KOPT-K1 (cell line): ENCODE measurements around the gene REEP6.
A peak's percentile ranks its signal among the peaks of the same experiment; 100 is the strongest.
"Not testable (repeated sequence)": the region's sequence is repeated elsewhere in the genome, so short reads cannot be mapped to it uniquely, and the experiment has no call there.

ENCODE experiments used
- H3K27ac ChIP-seq: fragments of 200-600 bp; sonication (generic); 2 replicates; pipeline ENCODE4 v1.5.1; 2016; ENCODE audit warnings: antibody characterized with exemption, mild to moderate bottlenecking, low read depth, low read length; ENCODE audit not compliant: poor library complexity, severe bottlenecking
- H3K36me3 ChIP-seq: fragments of 200-600 bp; sonication (generic); 2 replicates; pipeline ENCODE4 v1.5.1; 2017; ENCODE audit warnings: antibody characterized with exemption, mild to moderate bottlenecking, low read length, moderate library complexity; ENCODE audit not compliant: insufficient read depth
- H3K9me3 ChIP-seq: fragments of 200-600 bp; sonication (generic); 2 replicates; pipeline ENCODE4 v1.5.1; 2017; ENCODE audit warnings: antibody characterized with exemption, low read length, mild to moderate bottlenecking; ENCODE audit not compliant: insufficient read depth, poor library complexity, severe bottlenecking

REEP6 gene

DNA sequence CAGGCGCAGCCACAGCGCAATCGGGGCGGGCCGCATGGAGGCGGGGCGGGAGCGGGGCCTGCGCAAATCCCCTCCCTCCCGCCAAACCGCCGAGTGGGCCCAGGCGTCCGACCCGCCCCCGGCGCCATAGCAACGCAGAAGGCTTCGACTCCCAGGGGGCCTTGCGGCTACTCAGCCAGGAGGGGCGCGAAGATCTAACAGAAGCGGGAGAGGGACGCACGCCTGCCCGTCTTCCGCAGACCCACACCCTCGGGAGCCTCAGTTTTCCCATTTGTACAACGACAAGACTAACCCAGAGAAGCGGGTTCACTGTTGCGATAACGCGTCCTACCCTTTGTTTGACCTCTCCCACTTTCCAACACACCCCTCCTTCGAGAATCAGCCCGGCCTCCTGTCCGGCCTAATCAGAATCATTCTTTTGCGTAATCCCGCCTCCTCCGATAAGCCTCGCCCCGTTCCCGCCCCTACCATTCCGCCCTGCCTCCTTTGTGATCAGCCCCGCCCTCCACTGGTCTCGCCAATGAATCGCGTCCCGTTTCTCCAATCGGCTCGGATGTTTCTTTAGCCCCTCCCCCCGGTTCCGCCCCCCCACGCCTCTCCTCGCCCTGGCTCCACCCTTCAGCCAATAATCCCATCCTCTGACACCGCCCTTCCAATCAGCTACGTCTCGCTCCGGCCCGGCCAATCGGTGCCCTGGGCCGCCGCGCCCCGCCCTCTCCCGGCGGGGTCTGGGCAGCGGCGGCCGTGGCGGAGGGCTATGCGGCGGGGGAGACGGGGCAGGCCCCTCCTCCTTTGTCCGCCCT, 469 bp upstream of the REEP6 start, which contains the start of gene PCSK4:
Gene PCSK4, minus strand, starts transcription at position 40 of the 803 bp plus-strand sequence. Its CDS starts 4 bp downstream, at position 36.
- no peaks in the 10 kb centered on the region for H3K9me3 ChIP-seq
- H3K27ac ChIP-seq, result peak within 1 kb of the TSS; percentile 75
- no peaks in the 10 kb centered on the region for H3K36me3 ChIP-seq

DNA sequence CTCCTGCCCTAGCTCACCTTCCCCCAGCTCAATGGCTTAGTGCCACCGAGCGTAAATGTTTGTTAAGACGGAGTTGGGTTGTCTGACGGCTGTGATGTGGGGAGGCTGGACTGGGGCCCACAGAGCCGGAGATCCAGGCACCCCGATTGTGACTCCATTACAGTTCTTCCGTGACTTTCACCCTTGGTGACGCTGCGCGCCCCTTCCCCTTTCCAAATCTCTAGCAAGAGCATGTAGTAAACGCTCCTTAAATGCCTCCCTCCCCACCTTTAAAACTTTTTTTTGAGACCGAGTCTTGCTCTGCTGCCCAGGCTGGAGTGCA, 829 bp downstream of the REEP6 start:
- Histone ChIP-seq H3K9me3 (no peaks in the 10 kb centered on the region), H3K27ac (no peak overlapping the region), H3K36me3 (no peaks in the 10 kb centered on the region)

DNA sequence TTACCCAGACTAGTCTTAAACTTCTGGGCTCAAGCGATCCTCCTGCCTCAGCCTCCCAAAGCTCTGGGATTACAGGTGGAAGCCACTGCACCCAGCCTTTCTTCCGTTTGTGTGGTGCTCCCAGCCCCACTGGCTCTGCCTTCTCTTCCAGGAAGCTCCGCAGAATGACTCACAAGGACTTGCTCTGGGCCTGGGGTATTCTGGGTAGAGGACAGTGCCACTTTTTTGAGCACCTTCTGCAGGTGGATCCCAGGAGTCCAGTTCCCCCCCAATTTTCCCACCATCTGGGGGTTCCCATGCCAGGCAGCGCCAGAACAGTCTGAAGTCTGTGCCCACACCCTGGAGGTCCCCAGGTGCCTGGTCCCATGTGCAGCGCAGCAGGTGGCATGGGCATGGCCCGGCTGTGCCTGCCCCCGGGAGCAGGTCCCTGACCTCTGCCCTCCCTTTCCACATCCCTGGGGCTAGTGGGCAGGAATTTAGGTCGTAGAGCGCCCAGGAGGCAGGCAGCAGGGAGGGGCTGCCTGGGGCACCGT, 1.6 kb downstream of the REEP6 start:
- no peak overlapping the region for H3K27ac ChIP-seq

DNA sequence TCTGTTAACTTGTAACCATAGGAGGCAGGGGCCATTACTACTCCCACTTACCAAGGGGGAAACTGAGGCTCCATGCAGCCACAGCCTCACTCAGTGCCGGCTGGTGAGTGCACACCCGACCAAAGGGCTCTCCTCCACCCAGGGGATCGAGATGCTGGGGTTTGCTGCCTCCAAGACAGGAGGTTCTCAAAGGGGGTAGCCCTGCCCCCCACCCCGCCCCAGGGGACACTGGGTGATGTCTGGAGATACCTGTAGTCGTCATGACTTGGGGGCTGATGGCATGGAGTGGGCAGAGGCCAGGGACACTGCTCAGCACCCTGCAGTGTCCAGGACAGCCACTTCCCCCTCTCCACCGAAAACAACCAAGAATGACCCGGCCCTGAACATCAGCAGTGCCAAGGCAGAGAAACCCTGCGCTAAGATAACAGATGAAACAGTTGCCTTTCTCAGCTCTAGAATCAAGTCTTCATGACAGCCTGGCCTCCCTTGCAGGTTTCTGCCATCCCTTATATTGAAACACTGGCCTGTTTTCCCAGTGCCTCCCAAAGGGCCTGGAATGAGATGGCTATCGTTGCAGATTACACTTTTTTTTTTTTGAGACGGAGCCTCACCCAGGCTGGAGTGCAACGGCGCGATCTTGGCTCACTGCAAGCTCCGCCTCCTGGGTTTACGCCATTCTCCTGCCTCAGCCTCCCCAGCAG, 3.3 kb downstream of the REEP6 start:
- Histone ChIP-seq H3K36me3 (no peaks in the 10 kb centered on the region), H3K9me3 (no peaks in the 10 kb centered on the region), H3K27ac (no peak overlapping the region)

More for the DNA sequence above, 1.6 kb downstream of the REEP6 start:
- Histone ChIP-seq H3K9me3 (no peaks in the 10 kb centered on the region), H3K36me3 (no peaks in the 10 kb centered on the region)

DNA sequence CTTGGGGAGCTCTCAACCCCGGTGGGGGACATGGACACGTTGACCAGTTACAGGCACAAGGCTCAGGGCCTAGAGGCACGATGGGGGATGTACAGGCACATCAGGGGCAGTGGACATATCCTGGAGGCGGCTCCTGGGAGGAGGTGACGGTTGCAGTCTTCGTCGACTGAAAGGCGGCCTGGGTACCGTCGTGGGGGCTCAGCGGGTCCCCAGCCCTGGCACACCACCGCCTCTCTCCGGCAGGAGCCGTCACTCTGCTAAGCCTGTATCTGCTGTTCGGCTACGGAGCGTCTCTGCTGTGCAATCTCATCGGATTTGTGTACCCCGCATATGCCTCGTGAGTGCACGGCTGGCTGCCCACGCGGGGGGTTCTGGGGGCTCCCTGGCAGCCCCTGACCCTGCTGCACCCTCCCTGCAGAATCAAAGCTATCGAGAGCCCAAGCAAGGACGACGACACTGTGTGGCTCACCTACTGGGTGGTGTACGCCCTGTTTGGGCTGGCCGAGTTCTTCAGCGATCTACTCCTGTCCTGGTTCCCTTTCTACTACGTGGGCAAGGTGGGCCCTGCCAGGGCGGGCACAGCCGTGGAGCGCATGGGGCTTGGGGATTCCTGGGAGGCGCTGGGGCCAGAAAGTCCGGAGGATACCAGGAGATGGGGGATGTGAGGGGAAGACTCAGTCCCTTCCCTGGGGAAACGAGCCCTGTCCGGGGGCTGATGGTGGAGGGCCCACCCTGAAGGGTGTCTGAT, 4.2 kb downstream of the REEP6 start:
- Histone ChIP-seq H3K27ac (no peak overlapping the region), H3K36me3 (no peaks in the 10 kb centered on the region), H3K9me3 (no peaks in the 10 kb centered on the region)

DNA sequence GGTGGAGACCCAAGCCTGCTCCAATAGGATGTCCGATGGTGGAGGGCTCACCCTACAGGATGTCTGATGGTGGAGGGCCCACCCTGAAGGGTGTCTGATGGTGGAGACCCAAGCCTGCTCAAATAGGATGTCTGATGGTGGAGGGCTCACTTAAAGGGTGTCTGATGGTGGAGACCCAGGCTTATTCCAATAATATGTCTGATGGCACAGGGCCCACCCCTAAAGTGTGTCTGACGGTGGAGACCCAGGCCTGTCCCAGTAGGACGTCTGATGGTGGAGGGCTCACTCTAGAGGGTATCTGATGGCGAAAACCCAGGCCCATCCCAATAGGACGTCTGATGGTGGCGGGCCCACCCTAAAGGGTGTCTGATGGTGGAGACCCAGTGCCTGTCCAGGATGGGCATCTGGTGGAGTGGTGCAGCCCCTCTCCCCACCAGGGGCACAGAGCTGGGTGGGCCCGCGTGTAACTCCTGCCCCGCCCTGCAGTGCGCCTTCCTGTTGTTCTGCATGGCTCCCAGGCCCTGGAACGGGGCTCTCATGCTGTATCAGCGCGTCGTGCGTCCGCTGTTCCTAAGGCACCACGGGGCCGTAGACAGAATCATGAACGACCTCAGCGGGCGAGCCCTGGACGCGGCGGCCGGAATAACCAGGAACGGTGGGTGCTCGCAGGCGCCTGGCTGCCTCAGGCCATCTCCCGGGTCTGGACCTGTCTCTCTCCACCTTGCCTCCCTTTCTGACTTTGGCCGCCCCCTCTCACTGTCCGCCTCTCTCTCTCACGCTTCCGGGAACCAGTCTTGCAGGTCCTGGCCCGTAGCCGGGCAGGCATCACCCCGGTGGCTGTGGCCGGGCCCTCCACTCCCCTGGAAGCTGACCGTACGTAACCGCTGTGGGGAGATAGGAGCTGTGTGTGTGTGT, 5.1 kb downstream of the REEP6 start:
- Histone ChIP-seq H3K36me3 (no peaks in the 10 kb centered on the region), H3K9me3 (no peaks in the 10 kb centered on the region), H3K27ac (no peak overlapping the region)

DNA sequence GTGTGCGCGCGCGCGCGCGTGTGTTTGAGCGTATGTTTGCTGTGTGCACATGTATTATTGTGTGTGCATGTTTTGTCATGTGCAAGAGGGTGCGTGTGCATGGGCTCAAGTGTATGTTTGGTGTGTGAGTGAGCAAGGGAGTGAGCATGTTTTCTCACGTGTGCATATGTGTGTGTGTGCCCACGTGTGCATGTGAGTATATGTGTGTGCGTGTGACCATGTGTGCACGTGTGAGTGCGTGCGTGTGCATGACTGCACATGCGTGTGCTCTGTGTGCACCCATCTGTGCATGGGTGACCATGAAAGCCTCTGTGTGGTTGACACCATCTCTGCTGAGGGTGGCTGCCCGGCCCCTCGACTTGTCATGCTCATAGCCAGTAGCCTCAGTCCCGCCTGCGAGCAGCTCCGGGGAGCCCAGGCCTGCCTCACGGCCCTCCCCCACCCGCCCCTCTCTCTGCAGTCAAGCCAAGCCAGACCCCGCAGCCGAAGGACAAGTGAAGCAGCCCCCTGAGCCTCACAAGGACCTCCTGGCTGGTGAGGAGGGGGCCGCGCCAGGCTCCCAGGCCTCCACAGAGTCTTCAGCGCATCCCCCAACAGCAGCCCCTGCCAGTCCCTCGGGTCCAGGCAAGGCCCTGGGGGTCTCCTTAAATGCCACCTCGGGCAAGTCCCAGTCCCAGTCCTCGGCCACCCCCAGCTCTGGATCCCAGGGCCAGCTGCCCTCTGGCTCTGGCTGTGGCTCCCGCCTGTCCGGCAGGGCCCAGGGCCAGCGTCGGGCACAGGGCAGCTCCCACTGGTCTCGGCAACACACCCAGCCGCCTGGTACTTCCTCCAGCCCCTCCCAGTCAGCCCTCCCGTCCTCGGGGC, 6.0 kb downstream of the REEP6 start:
- Histone ChIP-seq H3K27ac (no peak overlapping the region), H3K9me3 (no peaks in the 10 kb centered on the region), H3K36me3 (no peaks in the 10 kb centered on the region)

DNA sequence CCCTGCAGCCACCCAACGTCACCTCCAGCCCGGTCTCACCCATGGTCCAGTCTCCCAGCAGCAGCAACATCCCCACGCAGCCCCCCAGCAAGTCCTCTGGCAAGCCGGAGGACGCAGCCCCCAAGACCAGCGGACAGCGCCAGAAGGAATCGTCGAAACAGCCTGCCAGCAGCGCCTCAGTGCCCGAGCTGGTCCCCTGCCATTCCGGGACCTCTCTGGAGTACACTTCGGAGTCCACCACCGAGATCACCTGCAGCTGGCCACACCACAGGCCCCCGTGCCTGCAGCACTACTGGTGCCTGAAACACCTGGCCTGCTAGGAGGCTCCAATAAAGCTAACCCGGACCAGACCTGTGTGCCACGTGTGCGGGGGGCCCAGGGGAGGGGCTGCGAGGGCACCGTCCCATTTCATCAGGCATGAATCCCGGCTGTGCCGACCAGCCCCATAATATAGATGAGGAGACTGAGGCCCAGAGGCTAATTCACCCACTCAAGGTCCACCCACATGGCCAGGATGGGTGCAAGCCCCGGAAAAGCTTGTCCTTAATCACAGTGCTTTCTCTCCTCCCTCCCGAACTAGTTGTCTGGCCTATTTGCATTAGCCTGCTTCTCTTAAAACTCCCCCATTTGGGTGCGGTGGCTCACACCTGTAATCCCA, 6.7 kb downstream of the REEP6 start:
- H3K27ac ChIP-seq, result no peak overlapping the region
- H3K9me3 ChIP-seq, result no peaks in the 10 kb centered on the region
- no peaks in the 10 kb centered on the region for H3K36me3 ChIP-seq

DNA sequence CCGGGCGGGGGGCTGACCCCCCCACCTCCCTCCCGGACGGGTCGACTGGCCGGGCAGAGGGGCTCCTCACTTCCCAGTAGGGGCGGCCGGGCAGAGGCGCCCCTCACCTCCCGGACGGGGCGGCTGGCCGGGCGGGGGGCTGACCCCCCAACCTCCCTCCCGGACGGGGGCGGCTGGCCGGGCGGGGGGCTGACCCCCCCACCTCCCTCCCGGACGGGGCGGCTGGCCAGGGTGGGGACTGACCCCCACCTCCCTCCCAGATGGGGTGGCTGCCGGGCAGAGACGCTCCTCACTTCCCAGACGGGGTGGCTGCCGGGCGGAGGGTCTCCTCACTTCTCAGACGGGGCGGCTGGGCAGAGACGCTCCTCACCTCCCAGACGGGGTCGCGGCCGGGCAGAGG, 8.2 kb downstream of the REEP6 start:
- not testable (repeated sequence) for H3K9me3 ChIP-seq, H3K27ac ChIP-seq, H3K36me3 ChIP-seq

DNA sequence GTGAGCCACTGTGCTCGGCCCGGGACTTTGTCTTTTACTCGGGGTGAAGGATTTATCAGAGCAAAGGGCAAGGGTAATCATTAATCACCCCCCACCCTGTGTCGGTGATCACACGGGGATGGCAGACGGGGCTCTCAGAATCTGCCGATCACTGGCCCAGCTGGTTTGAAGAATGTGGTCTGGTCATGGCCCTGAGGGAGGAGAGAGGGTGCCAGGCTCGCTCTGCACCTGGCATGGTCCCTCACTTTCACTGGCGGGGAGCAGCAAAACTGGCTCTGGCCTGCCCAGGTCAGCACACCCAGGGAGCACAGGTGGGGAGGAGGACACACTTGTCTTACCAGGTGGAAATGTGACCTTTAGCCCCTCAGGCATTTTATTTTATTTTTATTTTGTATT, 10.2 kb downstream of the REEP6 start:
- no peak overlapping the region for H3K27ac ChIP-seq
- no peaks in the 10 kb centered on the region for H3K9me3 ChIP-seq
- H3K36me3 ChIP-seq, result no peaks in the 10 kb centered on the region

DNA sequence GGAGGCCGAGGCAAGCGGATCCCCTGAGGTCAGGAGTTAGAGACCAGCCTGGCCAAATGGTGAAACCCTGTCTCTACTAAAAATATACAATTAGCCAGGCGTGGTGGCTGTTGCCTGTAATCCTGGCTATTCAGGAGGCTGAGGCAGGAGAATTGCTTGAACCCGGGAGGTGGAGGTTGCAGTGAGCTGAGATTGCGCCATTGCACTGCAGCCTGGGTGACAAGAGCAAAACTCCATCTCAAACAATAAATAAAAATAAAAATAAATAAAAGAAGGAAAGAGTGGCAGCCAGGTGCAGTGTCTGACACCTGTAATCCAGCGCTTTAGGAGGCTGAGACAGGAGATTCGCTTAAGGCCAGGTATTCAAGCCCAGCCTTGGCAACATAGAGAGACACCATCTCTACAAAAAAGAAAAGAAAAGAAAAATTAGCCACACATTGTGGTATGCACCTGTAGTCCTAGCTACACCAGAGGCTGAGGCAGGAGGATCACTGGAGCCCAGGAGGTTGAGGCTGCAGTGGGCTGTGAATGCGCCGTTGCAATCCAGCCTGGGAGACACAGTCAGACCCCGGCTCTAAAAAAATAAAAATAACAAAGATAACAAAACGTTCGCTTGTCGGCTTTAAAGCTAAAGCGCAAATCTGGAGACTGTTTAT, 11.6 kb downstream of the REEP6 start:
- Histone ChIP-seq H3K9me3 (no peaks in the 10 kb centered on the region), H3K36me3 (no peaks in the 10 kb centered on the region), H3K27ac (no peak overlapping the region)

DNA sequence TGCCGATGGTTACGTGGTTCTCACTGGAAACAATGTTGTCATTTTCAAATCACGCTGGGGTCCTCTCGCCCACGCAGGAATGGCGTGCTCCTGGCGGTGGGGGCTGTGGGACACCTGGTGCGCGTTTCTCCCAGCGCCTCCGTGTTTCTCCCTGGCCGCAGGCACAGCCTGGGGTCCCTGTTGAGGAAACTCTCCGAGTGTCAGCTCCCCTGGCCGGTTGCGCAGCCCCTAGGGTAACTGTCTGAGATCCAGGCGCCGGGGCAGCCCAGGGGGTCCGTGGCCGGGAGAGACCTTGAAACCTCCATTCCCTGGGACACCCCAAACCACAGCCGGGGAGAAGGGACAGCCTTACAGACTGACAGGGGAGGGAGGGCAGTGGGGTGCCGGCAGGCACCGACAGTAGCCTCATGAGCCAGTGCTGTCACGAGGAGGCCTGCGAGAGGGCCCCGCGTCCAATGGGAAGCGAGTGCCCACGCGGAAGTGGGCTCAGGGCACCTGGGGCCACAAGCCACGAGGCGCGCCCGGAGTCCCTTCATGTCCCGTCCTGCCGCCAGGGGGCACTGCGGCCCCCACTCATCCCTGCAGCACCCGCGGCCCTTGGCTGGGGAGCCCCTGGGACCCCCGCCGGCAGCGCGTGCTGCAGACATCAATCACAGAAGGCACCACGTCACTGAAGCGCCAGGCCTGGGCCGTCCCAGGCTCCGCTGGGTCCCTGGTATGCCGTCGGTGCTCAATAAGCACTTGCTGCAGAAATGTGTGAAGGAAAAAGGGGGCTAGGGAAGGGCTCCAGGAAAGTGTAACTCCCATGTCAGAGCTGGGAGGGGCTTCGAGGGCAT, 12.3 kb downstream of the REEP6 start:
- no peaks in the 10 kb centered on the region for H3K9me3 ChIP-seq
- H3K36me3 ChIP-seq, result no peaks in the 10 kb centered on the region
- no peak overlapping the region for H3K27ac ChIP-seq
